ENCODE results near the gene UBAC2. TPM values are rescaled to one million over a fixed set of nuclear protein-coding genes. Genes with fewer than 3 reads are reported as not detected.
"Not testable (repeated sequence)": the region's sequence is repeated elsewhere in the genome, so short reads cannot be mapped to it uniquely, and the experiment has no call there.

The UBAC2 gene
- total RNA-seq, 2 experiments from 2014 or later: 43.4 to 44.9 TPM

DNA sequence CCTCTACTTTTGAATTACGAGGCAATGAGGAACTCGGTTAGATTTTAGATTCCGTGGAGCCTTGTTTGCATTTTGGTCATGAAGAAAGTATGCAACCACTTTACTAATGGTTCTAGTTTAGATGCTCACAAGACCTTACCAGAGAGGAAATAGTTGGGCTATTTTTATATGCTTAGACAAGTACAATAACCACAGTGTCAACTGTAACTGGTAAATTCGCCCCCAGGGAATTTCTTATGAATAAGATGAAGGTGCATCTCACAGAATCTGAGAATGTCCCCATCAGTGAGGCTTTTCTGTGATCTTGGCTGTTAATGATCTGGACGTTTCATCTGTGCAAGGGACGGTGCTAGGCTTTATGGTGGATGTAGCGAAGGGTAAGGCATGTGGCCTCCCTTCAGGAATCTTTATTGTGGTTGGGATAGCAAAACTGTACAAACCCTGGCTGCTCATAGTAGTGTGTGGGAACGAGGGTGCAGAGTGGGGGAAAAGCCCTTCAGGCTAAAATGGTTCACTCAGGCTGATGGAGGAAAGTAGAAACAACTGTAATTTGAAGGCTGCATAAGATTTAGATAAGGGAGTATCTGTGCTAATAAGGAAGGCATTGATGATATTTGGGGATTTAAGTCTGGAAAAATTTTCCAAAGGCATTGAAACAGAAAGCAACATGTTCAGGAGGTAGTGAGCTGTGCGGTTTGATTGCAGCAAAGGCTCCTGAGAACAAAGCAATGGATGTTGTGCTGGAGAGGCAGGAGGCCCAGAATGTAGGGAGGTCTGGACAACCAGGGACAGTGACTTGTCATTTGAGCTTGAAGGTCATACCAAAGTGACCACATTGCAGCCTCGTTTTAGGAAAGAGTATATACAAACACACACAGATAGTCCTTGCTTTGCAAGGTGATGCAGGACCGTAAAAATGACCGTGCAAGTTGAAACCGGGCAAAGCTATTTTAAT lies 28.4 kb downstream of the UBAC2 start:
- Mint-ChIP-seq H3K27me3 (ENCODE audit: low read depth) (no peaks in the 10 kb centered on the region), H3K4me1 (ENCODE audit: low read depth) (peaks cover 75% of the 10 kb centered on the region), H3K4me3 (peak overlapping the region; percentile 56), H3K9me3 (no peaks in the 10 kb centered on the region), H3K27ac (peak overlapping the region; percentile 54), H3K36me3 (ENCODE audit: low read depth) (no peaks in the 10 kb centered on the region)
- CTCF ChIA-PET: interaction anchor here (0.5 to 1.1 kb wide), 2 partner anchors 53 to 1391 kb away, joined by 3 read pairs; no protein-coding TSS in a partner anchor
- intact Hi-C loops (cut with micrococcal nuclease): loop anchor here (1.0 kb wide), 4 partner anchors 9 to 24 kb away; no protein-coding TSS in a partner anchor
- no peak for DNase-seq

DNA sequence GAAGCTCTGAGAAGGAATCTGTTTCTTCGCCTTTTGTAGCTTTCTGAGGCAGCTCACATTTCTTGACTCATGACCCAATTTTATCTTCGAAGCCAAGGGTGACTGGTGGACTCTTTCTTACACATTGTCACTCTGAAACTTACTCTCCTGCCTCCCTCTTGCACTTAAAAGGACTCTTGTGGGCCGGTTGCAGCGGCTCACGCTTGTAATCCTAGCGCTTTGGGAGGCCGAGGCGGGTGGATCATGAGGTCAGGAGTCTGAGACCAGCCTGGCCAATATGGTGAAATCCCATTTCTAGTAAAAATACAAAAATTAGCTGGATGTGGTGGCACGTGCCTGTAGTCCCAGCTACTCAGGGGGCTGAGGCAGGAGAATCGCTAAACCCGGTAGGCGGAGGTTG lies 29.9 kb downstream of the UBAC2 start:
- H3K27ac Mint-ChIP-seq; H3K36me3 Mint-ChIP-seq (ENCODE audit: low read depth); intact Hi-C loops (cut with micrococcal nuclease); DNase-seq; H3K27me3 Mint-ChIP-seq (ENCODE audit: low read depth); H3K9me3 Mint-ChIP-seq; H3K4me3 Mint-ChIP-seq: not testable (repeated sequence)
- CTCF ChIA-PET: interaction anchor here (0.7 to 1.6 kb wide), 5 partner anchors 10 to 69 kb away, joined by 3 to 4 read pairs (median 4); no protein-coding TSS in a partner anchor
- H3K4me1 Mint-ChIP-seq (ENCODE audit: low read depth): peaks cover 75% of the 10 kb centered on the region

DNA sequence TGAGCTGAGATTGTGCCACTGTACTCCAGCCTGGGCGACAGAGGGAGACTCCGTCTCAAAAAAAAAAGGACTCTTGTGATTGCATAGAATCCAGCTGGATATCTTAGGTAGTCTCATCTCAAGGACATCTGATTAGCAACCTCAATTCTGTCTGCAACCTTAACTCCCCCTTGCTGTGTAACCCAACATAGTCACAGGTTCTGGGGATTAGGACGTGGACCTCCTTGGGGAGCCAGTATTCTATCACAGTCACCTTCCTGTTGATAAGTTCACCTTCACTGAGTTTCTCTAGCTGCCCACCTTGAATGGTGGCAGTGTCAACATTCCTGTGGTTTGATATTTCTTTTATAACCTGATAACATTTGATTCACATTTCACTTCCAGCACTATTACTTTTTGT lies 30.3 kb downstream of the UBAC2 start:
- Mint-ChIP-seq H3K4me1 (ENCODE audit: low read depth) (peaks cover 75% of the 10 kb centered on the region), H3K4me3 (no peak overlapping the region), H3K27ac (no peak overlapping the region), H3K36me3 (ENCODE audit: low read depth) (peaks cover 3% of the 10 kb centered on the region), H3K9me3 (no peaks in the 10 kb centered on the region), H3K27me3 (ENCODE audit: low read depth) (no peaks in the 10 kb centered on the region)
- intact Hi-C loops (cut with micrococcal nuclease): no loop called here
- CTCF ChIA-PET: interaction anchor here (0.7 to 1.8 kb wide), 6 partner anchors 12 to 206 kb away, joined by 3 to 6 read pairs (median 4); no protein-coding TSS in a partner anchor
- no peak for DNase-seq

DNA sequence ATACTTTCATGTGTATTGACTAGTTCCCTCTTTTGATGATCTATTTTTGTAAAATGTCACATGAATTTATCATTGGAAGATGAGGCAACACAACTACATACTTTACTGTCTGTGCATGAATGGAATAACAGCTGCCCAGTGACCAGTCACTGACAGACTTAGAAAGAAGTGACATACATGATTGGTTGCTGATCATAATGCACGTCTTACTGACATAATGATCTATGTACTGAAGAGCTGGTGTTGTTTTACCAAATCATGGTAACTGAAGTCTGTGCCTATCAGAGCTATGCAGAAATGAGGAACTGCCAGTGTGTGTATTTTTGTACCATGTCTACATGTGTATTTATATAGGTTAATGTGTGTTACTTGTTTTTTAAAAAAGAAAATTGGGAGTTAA lies 31.1 kb downstream of the UBAC2 start:
- peaks cover 75% of the 10 kb centered on the region for H3K4me1 Mint-ChIP-seq (ENCODE audit: low read depth)
- peak overlapping the region; percentile 32 for H3K27ac Mint-ChIP-seq
- H3K27me3 Mint-ChIP-seq (ENCODE audit: low read depth): no peaks in the 10 kb centered on the region
- H3K4me3 Mint-ChIP-seq: no peak overlapping the region
- CTCF ChIA-PET: interaction anchor here (0.7 to 2.1 kb wide), 12 partner anchors 13 to 205 kb away, joined by 3 to 7 read pairs (median 4); no protein-coding TSS in a partner anchor
- H3K36me3 Mint-ChIP-seq (ENCODE audit: low read depth): peaks cover 3% of the 10 kb centered on the region
- DNase-seq: no peak
- H3K9me3 Mint-ChIP-seq: no peaks in the 10 kb centered on the region
- intact Hi-C loops (cut with micrococcal nuclease): no loop called here

DNA sequence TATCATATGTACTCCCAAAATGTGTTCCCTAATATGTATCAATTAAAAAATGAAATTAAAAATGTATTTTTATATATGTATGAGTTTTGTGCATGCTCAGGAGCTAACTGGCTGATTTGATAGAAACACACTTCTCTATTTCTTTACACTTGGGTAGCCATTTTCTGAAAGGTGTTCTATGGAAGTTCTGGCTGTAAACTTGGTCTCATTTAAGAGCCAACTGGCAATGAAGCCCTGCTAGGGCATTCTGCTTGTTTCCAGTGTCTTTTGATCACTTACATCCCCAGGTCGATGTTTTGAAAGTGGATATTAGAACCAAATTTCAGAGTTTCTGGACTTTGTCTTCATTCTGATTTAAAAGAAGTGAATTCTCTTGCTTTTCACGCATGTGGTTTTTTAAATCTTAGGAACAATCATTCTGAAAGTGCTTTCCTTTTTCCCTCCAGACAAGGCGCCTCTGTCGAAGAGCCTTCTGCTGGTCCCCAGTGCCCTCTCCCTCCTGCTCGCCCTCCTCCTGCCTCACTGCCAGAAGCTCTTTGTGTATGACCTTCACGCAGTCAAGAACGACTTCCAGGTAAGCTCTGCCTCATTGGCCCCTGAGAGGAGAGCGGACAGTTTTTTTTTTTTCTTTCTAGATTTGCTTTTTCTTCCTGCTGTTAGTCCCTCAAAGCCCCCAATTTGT lies 37.5 kb downstream of the UBAC2 start:
- H3K4me3 Mint-ChIP-seq: peak overlapping the region; percentile 73
- no peaks in the 10 kb centered on the region for H3K9me3 Mint-ChIP-seq
- H3K27me3 Mint-ChIP-seq (ENCODE audit: low read depth): no peaks in the 10 kb centered on the region
- DNase-seq: peak; percentile 54
- peak overlapping the region; percentile 92 for H3K27ac Mint-ChIP-seq
- peaks cover 62% of the 10 kb centered on the region for H3K4me1 Mint-ChIP-seq (ENCODE audit: low read depth)
- CTCF ChIA-PET: interaction anchor here (0.5 to 2.2 kb wide), 7 partner anchors 14 to 149 kb away, joined by 3 to 7 read pairs (median 3); no protein-coding TSS in a partner anchor
- H3K36me3 Mint-ChIP-seq (ENCODE audit: low read depth): peaks cover 22% of the 10 kb centered on the region
- intact Hi-C loops (cut with micrococcal nuclease): loop anchor here (1.0 kb wide), 4 partner anchors 9 to 24 kb away; partner anchors contain the start of gene GPR18

DNA sequence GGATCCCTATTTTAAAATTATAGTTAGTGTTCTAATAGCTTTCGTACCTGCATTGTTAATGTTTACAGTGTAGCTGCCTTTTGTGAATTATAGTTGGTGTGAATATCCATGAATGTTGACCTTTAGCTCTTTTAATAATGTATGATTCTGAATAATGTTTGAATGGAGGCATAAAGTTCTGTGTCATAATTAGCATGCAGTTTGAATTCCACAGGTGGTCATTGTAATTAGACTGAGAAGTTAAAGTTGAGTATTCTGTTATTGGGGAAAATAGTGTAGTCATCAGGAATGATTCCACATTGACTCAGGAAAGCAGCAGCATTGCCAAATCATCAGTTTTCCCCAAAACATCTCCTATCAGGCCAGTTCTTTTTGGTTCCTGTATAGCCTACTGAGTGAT lies 45.4 kb downstream of the UBAC2 start:
- Mint-ChIP-seq H3K36me3 (ENCODE audit: low read depth) (peaks cover 33% of the 10 kb centered on the region), H3K4me1 (ENCODE audit: low read depth) (peaks cover 19% of the 10 kb centered on the region), H3K27ac (no peak overlapping the region), H3K9me3 (peaks cover 3% of the 10 kb centered on the region), H3K4me3 (no peak overlapping the region), H3K27me3 (ENCODE audit: low read depth) (no peaks in the 10 kb centered on the region)
- CTCF ChIA-PET: no interaction called here
- DNase-seq: no peak
- intact Hi-C loops (cut with micrococcal nuclease): no loop called here

DNA sequence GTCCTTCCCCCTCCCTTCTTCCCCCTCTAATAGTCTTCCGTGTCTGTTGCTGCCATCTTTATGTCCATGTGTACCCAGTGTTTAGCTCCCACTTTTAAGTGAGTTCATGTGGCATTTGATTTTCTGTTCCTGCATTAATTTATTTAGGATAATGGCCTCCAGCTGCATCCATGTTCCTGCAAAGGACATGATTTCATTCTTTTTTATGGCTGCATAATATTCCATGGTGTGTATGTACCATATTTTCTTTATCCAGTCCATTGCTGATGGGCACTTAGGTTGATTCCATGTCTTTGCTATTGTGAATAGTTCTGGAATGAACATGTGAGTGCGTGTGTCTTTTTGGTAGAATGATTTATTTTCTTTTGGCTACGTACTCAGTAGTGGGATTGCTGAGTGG lies 48.5 kb downstream of the UBAC2 start:
- H3K27ac Mint-ChIP-seq; CTCF ChIA-PET; H3K27me3 Mint-ChIP-seq (ENCODE audit: low read depth); H3K9me3 Mint-ChIP-seq; H3K4me3 Mint-ChIP-seq; DNase-seq; intact Hi-C loops (cut with micrococcal nuclease): not testable (repeated sequence)
- Mint-ChIP-seq H3K4me1 (ENCODE audit: low read depth) (peaks cover 35% of the 10 kb centered on the region), H3K36me3 (ENCODE audit: low read depth) (peaks cover 32% of the 10 kb centered on the region)

DNA sequence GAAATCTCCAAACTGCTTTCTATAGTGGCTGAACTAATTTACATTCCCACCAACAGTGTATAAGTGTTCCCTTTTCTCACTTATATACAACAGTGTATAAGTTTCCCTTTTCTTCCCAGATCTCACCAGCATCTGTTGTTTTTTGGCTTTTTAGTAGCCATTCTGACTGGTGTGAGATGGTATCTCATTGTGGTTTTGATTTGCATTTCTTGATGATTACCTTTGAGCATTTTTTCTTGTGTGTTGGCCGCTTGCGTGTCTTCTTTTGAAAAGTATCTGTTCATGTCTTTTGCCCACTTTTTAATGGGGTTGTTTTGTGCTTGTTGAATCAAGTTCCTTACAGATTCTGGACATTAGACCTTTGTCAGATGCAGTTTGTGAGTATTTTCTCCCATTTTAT lies 49.0 kb downstream of the UBAC2 start:
- intact Hi-C loops (cut with micrococcal nuclease); H3K9me3 Mint-ChIP-seq: not testable (repeated sequence)
- CTCF ChIA-PET: interaction anchor here (1.4 kb wide), 1 partner anchor 10 kb away, joined by 4 read pairs; no protein-coding TSS in a partner anchor

DNA sequence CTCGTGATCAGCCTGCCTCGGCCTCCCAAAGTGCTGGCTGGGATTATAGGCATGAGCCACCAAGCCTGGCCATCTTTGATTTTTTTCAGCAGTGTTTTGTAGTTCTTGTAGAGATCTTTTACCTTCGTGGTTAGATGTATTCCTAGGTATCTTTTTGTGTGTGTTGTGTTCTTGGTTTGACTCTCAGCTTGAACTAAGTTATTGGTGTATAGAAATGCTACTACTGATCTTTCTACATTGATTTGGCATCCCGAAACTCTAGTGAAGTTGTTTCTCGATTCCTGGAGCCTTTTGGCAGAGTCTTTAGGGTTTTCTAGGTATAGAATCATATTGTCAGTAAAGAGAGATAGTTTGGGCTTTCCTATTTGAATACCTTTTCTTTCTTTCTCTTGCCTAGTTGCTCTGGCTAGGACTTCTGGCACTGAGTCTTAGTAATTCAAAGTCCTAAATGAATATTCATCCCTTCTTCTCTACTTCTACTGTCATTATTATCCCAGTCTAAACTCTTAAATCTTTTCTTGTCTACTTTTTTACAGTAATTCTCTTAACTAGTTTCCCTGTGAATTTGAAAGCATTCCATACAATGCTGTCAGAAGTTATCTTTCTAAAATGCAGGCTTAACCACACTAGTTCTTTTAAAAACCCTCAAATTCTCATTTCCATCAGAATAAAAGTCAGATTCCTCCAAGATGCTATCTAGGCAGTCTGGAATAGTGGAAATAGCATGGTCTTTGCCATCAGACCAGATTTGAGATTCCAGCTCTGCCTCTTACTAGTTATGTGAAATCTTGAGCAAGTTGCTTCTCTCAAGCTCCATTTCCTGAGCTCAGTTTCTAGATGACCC lies 50.5 kb downstream of the UBAC2 start:
- H3K4me1 Mint-ChIP-seq (ENCODE audit: low read depth): peaks cover 47% of the 10 kb centered on the region
- H3K4me3 Mint-ChIP-seq: no peak overlapping the region
- H3K36me3 Mint-ChIP-seq (ENCODE audit: low read depth): peaks cover 40% of the 10 kb centered on the region
- intact Hi-C loops (cut with micrococcal nuclease): loop anchor here (1.0 kb wide), 2 partner anchors 13 to 32 kb away; no protein-coding TSS in a partner anchor
- CTCF ChIA-PET: interaction anchor here (0.6 to 1.3 kb wide), 4 partner anchors 11 to 125 kb away, joined by 3 to 7 read pairs (median 4); no protein-coding TSS in a partner anchor
- H3K27me3 Mint-ChIP-seq (ENCODE audit: low read depth): no peaks in the 10 kb centered on the region
- peaks cover 3% of the 10 kb centered on the region for H3K9me3 Mint-ChIP-seq
- no peak for DNase-seq
- peak overlapping the region; percentile 54 for H3K27ac Mint-ChIP-seq

More for the DNA sequence above, 49.0 kb downstream of the UBAC2 start:
- H3K36me3 Mint-ChIP-seq (ENCODE audit: low read depth): peaks cover 32% of the 10 kb centered on the region
- H3K4me1 Mint-ChIP-seq (ENCODE audit: low read depth): peaks cover 36% of the 10 kb centered on the region
- not testable (repeated sequence) for H3K4me3 Mint-ChIP-seq; H3K27me3 Mint-ChIP-seq (ENCODE audit: low read depth); H3K27ac Mint-ChIP-seq; DNase-seq

DNA sequence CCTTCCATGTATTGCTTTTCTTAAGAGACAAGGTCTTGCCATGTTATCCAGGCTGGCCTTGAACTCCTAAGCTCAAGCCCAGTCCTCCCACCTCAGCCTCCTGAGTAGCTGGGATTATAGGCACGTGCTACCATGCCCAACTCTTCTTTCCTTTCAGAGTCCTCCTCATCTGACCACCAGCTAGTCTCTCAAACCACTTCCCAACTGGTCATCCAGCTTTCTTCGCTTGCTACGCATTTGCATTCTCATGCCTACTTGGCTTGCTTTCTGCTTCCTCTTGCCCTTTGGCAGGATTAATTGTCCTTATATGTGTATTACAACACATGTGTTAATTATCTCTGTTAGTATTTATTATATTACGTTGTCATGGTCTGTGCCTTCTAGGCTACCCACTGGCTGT lies 51.3 kb downstream of the UBAC2 start:
- peaks cover 51% of the 10 kb centered on the region for H3K4me1 Mint-ChIP-seq (ENCODE audit: low read depth)

DNA sequence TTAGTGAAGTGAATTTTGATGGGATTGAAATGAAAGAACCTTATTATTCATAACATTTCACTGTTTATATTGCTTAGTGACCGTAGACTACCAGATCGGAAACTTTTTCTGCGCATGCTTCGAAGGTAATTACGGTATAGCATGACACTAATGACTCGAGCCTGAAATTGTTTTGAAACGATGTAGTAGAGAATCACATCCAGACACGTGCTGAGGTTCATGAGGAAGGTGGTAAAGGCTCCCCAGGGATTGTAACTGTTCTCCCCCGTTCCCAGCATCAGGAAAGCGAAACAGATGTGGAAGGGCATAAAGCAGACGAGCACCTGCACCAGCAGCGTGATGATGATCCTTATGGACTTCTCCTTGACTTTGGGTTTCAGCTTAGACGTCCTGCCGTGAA lies 54.2 kb downstream of the UBAC2 start:
- H3K4me3 Mint-ChIP-seq: no peak overlapping the region
- no peak for DNase-seq
- no peaks in the 10 kb centered on the region for H3K9me3 Mint-ChIP-seq
- peaks cover 25% of the 10 kb centered on the region for H3K36me3 Mint-ChIP-seq (ENCODE audit: low read depth)
- no peaks in the 10 kb centered on the region for H3K27me3 Mint-ChIP-seq (ENCODE audit: low read depth)
- intact Hi-C loops (cut with micrococcal nuclease): loop anchor here (5.0 kb wide), 2 partner anchors 258 to 352 kb away; partner anchors contain the start of gene CLYBL
- peaks cover 68% of the 10 kb centered on the region for H3K4me1 Mint-ChIP-seq (ENCODE audit: low read depth)
- H3K27ac Mint-ChIP-seq: peak overlapping the region; percentile 46
- CTCF ChIA-PET: interaction anchor here (1.3 to 2.4 kb wide), 2 partner anchors 11 to 22 kb away, joined by 3 to 13 read pairs; no protein-coding TSS in a partner anchor

More for the DNA sequence above, 51.3 kb downstream of the UBAC2 start:
- CTCF ChIA-PET: interaction anchor here (1.0 to 1.8 kb wide), 4 partner anchors 14 to 185 kb away, joined by 3 to 7 read pairs (median 6); no protein-coding TSS in a partner anchor
- intact Hi-C loops (cut with micrococcal nuclease): loop anchor here (1.0 kb wide), 2 partner anchors 14 to 33 kb away; no protein-coding TSS in a partner anchor
- H3K9me3 Mint-ChIP-seq: peaks cover 3% of the 10 kb centered on the region
- no peaks in the 10 kb centered on the region for H3K27me3 Mint-ChIP-seq (ENCODE audit: low read depth)
- peak overlapping the region; percentile 43 for H3K27ac Mint-ChIP-seq
- DNase-seq: no peak
- H3K36me3 Mint-ChIP-seq (ENCODE audit: low read depth): peaks cover 40% of the 10 kb centered on the region
- H3K4me3 Mint-ChIP-seq: no peak overlapping the region
